Smooth muscle cell (in vitro differentiated cells): ENCODE data around the gene FARP1. TPM values are rescaled to one million over a fixed set of nuclear protein-coding genes. Genes with fewer than 3 reads are reported as not detected.

Experiments used
- DNase-seq: peaks from one replicate; lab custom pipeline; 2025; ENCODE audit not compliant: unreplicated experiment; lab: John Stamatoyannopoulos, UW
- H2AFZ ChIP-seq: fragments of 200-600 bp; sonication (generic); 2 replicates; pipeline ENCODE4 v1.6.0; 2016; ENCODE audit warnings: antibody characterized with exemption, low read depth, mild to moderate bottlenecking
- H3F3A ChIP-seq: fragments of 200-600 bp; sonication (generic); 2 replicates; pipeline ENCODE4 v1.6.0; 2017; ENCODE audit warnings: antibody characterized with exemption, low read depth
- H3K27ac ChIP-seq: fragments of 200-600 bp; sonication (generic); 2 replicates; pipeline ENCODE4 v1.5.1; 2016; ENCODE audit warnings: low read depth, mild to moderate bottlenecking
- H3K27me3 ChIP-seq: fragments of 200-600 bp; sonication (generic); 2 replicates; pipeline ENCODE4 v1.6.1; 2016; ENCODE audit warnings: low read depth, mild to moderate bottlenecking
- H3K36me3 ChIP-seq: fragments of 200-600 bp; sonication (generic); 2 replicates; pipeline ENCODE4 v1.5.1; 2016; ENCODE audit warnings: low read depth
- H3K4me1 ChIP-seq: fragments of 200-600 bp; sonication (generic); 2 replicates; pipeline ENCODE4 v1.5.1; 2016; ENCODE audit warnings: low read depth
- H3K4me2 ChIP-seq: fragments of 200-600 bp; sonication (generic); 2 replicates; pipeline ENCODE4 v1.6.0; 2016; ENCODE audit warnings: mild to moderate bottlenecking
- H3K4me3 ChIP-seq: fragments of 200-600 bp; sonication (generic); 2 replicates; pipeline ENCODE4 v1.5.1; 2016; ENCODE audit warnings: mild to moderate bottlenecking
- H3K79me2 ChIP-seq: fragments of 200-600 bp; sonication (generic); 2 replicates; pipeline ENCODE4 v1.6.0; 2016; ENCODE audit warnings: low read depth, mild to moderate bottlenecking
- H3K9ac ChIP-seq: fragments of 200-600 bp; sonication (generic); 2 replicates; pipeline ENCODE4 v1.6.0; 2016; ENCODE audit warnings: low read depth
- H3K9me3 ChIP-seq: fragments of 200-600 bp; sonication (generic); replicated peaks from 2 replicates; pipeline ENCODE4 v1.5.1; 2016; ENCODE audit warnings: low read depth
- H4K20me1 ChIP-seq: fragments of 200-600 bp; sonication (generic); 2 replicates; pipeline ENCODE4 v1.6.0; 2016; ENCODE audit warnings: low read depth
- WGBS: methylation state at CpG from one replicate; pipeline ENCODE4 v1.1.7; 2016; ENCODE audit warnings: low lambda C conversion rate; 5-methylcytosine and 5-hydroxymethylcytosine counted together
- polyA plus RNA-seq: library from polyadenylated mRNA; unstranded; fragments of >200 nt; fragmentation: Nextera tagmentation; extraction: Ambion mirVana; gene quantifications from 2 replicates; pipeline ENCODE4 v1.2.1, GENCODE V29; 2016
- total RNA-seq: library from RNA; depleted of rRNA; stranded (reverse); fragments of >200 nt; gene quantifications from 2 replicates; pipeline ENCODE4 v1.2.3, GENCODE V29; 2014
- TF ChIP-seq, protein P1 (sequence below): fragments of 200-600 bp; sonication (generic); IDR thresholded peaks from 2 replicates; pipeline ENCODE4 v1.5.1; 2017; ENCODE audit warnings: borderline replicate concordance, mild to moderate bottlenecking, antibody characterized with exemption; ENCODE audit not compliant: insufficient read depth, poor library complexity, severe bottlenecking

Gene FARP1
- total and polyA plus RNA-seq, 2 experiments from 2014 or later, result 59.4 to 104 TPM

DNA sequence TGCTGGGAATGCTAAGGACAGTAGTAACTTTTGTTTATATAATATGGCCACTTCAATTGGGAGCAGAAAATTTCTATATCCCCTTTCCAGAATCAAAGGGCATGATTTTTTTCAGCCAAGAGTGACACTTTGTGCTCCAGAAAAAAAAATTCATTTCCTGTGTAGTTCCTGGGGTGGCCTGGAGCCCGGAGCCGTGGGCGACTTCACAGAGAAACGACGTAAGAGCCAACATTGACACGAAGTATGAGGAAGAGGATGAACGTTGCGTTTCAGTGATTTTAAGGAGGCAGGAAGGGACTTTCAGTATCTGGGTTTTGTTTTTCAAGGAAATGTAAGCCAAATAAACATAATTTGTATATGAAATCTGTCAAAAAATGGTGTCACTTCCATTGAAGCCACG, 246.4 kb downstream of the FARP1 start:
- no peaks in the 10 kb centered on the region for H3F3A ChIP-seq
- H3K4me3 ChIP-seq, result no peak overlapping the region
- WGBS, result 91% methylated on average over 9 of the region's 9 CpGs
- no peak for DNase-seq
- H3K27ac ChIP-seq, result no peak overlapping the region
- H2AFZ ChIP-seq, result no peak overlapping the region
- no peaks in the 10 kb centered on the region for H3K4me1 ChIP-seq
- no peaks in the 10 kb centered on the region for H3K9me3 ChIP-seq
- TF ChIP-seq, protein P1, sequence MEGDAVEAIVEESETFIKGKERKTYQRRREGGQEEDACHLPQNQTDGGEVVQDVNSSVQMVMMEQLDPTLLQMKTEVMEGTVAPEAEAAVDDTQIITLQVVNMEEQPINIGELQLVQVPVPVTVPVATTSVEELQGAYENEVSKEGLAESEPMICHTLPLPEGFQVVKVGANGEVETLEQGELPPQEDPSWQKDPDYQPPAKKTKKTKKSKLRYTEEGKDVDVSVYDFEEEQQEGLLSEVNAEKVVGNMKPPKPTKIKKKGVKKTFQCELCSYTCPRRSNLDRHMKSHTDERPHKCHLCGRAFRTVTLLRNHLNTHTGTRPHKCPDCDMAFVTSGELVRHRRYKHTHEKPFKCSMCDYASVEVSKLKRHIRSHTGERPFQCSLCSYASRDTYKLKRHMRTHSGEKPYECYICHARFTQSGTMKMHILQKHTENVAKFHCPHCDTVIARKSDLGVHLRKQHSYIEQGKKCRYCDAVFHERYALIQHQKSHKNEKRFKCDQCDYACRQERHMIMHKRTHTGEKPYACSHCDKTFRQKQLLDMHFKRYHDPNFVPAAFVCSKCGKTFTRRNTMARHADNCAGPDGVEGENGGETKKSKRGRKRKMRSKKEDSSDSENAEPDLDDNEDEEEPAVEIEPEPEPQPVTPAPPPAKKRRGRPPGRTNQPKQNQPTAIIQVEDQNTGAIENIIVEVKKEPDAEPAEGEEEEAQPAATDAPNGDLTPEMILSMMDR, result no peak
- H3K79me2 ChIP-seq, result no peaks in the 10 kb centered on the region
- H4K20me1 ChIP-seq, result no peaks in the 10 kb centered on the region
- no peaks in the 10 kb centered on the region for H3K27me3 ChIP-seq
- H3K36me3 ChIP-seq, result peaks cover 21% of the 10 kb centered on the region
- no peak overlapping the region for H3K9ac ChIP-seq
- H3K4me2 ChIP-seq, result no peak overlapping the region

DNA sequence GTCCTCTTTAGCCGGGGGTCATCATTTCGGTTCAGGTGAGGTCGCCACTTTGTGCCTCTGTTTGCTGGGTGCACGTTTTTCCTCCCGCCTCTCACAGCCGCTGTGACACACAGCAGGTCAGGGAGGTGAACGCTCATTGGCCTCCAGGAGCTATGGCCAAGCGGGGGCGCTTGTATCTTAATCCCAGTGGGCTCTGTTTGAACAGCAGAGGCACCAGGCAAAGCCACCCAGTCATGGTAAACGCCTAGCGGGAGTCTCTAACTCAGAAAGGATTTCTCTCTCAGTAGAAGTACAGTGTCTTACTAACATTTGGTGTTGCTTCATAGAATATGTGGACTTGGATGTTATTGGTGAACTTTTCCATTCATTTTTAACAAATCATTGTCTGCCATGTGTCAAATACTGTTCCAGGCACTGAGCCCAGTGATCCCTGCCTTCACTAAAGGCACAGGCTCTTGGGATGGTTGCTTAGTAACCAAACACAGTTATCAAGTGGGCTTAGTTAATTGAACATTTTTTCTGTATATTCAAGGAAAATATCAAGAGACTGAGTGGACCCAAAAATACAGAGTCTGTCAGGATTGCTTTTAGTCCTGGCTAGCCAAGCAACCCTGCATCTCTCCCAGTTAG, 247.3 kb downstream of the FARP1 start:
- Histone ChIP-seq H3K36me3 (peaks cover 21% of the 10 kb centered on the region), H3K9me3 (no peaks in the 10 kb centered on the region), H2AFZ (no peak overlapping the region), H4K20me1 (no peaks in the 10 kb centered on the region), H3F3A (no peaks in the 10 kb centered on the region), H3K79me2 (no peaks in the 10 kb centered on the region), H3K27ac (no peak overlapping the region), H3K27me3 (no peaks in the 10 kb centered on the region), H3K4me3 (no peak overlapping the region), H3K4me1 (no peaks in the 10 kb centered on the region), H3K9ac (no peak overlapping the region), H3K4me2 (no peak overlapping the region)
- WGBS, result 87% methylated on average over 11 of the region's 11 CpGs
- TF ChIP-seq, protein P1, result no peak
- DNase-seq, result no peak

DNA sequence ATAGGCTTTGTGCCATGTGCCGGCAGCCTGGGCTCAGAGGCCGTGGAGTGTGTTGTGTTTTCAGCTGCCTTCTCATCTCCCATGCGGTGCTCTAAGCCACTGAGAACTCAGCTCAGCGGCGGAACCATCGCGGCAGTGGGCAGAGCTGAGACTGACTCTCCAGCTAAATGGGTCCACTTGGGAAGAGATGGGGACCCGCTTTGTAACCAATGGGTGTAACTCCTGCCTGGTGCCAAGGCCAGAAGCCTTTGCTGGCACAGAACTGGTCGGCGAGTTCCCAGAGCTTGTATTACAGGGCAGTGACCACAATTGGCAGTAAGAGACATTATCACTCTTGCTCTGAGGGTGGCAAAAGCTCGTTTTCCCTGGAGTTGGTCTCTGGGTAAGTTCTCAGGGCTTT, 251.0 kb downstream of the FARP1 start:
- H3K4me3 ChIP-seq, result no peak overlapping the region
- H3K36me3 ChIP-seq, result peaks cover 11% of the 10 kb centered on the region
- H2AFZ ChIP-seq, result no peak overlapping the region
- no peaks in the 10 kb centered on the region for H3F3A ChIP-seq
- no peak for DNase-seq
- no peak overlapping the region for H3K9ac ChIP-seq
- no peaks in the 10 kb centered on the region for H4K20me1 ChIP-seq
- no peaks in the 10 kb centered on the region for H3K79me2 ChIP-seq
- no peak overlapping the region for H3K27ac ChIP-seq
- H3K4me1 ChIP-seq, result no peaks in the 10 kb centered on the region
- no peaks in the 10 kb centered on the region for H3K27me3 ChIP-seq
- 98% methylated on average over 11 of the region's 11 CpGs for WGBS
- H3K9me3 ChIP-seq, result no peaks in the 10 kb centered on the region
- TF ChIP-seq, protein P1, result no peak
- H3K4me2 ChIP-seq, result no peak overlapping the region
